ENCODE measurements around the gene COPG1. TPM values are rescaled to one million over a fixed set of nuclear protein-coding genes. Genes with fewer than 3 reads are reported as not detected.
A peak's percentile ranks its signal among the peaks of the same experiment; 100 is the strongest.

The COPG1 gene
- total and polyA plus RNA-seq, 9 of the 15 experiments (the other 6 are each of a cell fraction or from before 2014, with no cell fraction given), result 40.3 to 105 (median 62.4) TPM

DNA sequence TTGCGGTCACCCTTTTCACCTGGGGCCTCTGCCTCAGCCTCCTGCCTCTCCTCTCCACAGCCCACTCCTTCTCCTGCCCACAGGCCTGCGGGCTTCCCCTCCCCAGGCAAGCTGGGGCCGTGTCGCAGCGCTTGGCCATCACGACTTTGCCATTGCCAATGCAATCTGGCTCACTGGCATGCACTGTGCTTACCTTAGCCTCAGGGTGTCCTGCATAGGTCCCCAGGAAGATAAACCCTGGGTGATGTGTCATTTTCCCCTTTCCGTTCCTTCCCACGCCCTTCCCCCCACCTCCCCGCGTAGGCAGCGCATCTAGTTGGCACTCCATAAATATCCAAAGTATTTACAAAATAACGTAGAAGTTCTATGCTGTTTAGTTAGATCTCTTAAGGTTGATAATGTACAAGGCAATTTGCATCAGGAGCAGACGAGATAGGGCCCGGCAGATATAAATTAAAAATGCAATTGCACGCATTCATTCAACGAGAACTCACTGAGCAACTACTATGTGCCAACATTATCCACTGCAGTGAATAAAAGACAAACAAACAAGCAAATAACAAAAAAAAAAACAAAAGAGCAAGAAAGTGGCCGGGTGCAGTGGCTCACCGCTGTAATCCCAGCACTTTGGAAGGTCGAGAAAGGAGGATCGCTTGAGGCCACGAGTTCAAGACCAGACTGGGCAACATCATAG is 973 bp upstream of the COPG1 start:
- 21% methylated on average over 14 of the region's 21 CpGs for WGBS (ENCODE audit: insufficient coverage, low coverage, missing lambda C conversion rate)
- ChIA-PET CTCF (ENCODE audit: low intra/inter-chr PET ratio) (no interaction called here), POLR2A (interaction anchor here (0.5 to 3.6 kb wide), 8 partner anchors 9 to 121 kb away, joined by 3 to 21 read pairs (median 4); a partner anchor contains a TSS)
- Histone ChIP-seq H3K4me3 (peak overlapping the region; percentile 92), H4K20me1 (replicated peaks; ENCODE audit: control insufficient read depth, insufficient read depth, low read length) (no peaks in the 10 kb centered on the region), H3K9me3 (replicated peaks; ENCODE audit: control insufficient read depth, insufficient read depth, low read depth, low read length) (no peaks in the 10 kb centered on the region), H3K27ac (ENCODE audit: extremely low read depth, low read depth, low read length) (peak overlapping the region; percentile 96), H3K27me3 (ENCODE audit: control insufficient read depth in 2 of 2, insufficient read depth in 2 of 2, low read length in 2 of 2) (no peaks in the 10 kb centered on the region), H3K79me2 (ENCODE audit: control insufficient read depth, insufficient read depth, low read length) (peaks cover 27% of the 10 kb centered on the region), H3K4me2 (ENCODE audit: insufficient read depth, low read length) (peak overlapping the region; percentile 100), H3K9me1 (ENCODE audit: control insufficient read depth, insufficient read depth, low read length) (no peaks in the 10 kb centered on the region), H2AFZ (ENCODE audit: low read depth, low read length) (peak overlapping the region; percentile 98; the same call in 1 of the 2 replicates), H3K9ac (ENCODE audit: insufficient read depth in 1 of 2, low read depth in 2 of 2, low read length in 2 of 2) (peak overlapping the region; percentile 97 to 100), H3K4me1 (replicated peaks in 1 of 2; ENCODE audit: control insufficient read depth in 2 of 2, insufficient read depth in 2 of 2, low read length in 2 of 2) (peaks cover 10 to 17% of the 10 kb centered on the region in 2 experiments; a peak in 3 of 5 replicates), H3K36me3 (ENCODE audit: control insufficient read depth, insufficient read depth, low read length) (peaks cover 22% of the 10 kb centered on the region; the same call in 2 of the 3 replicates)
- in situ Hi-C loops (cut with MboI) (loop anchor here (10.0 kb wide), 1 partner anchor 264 kb away; no protein-coding TSS in a partner anchor), intact Hi-C loops (cut with micrococcal nuclease) (loop anchor here (5.0 kb wide), 1 partner anchor 196 kb away; no protein-coding TSS in a partner anchor)
- DNase-seq (ENCODE audit: extremely low read depth in 1 of 4, low spot score in 3 of 4) (no peak), ATAC-seq (no peak), FAIRE-seq (peak; percentile 78)
- TF ChIP-seq CBFA2T3 (IDR thresholded peaks at IDR 0.05) (no peak), CHD4 (IDR thresholded peaks at IDR 0.05; ENCODE audit: insufficient read depth, insufficient replicate concordance, low read depth, low read length, poor library complexity, severe bottlenecking) (peak; percentile 29), RBM25 (IDR thresholded peaks at IDR 0.05; ENCODE audit: low read depth, low read length, severe bottlenecking) (peak; percentile 13), EGR1 (conservative IDR thresholded peaks at IDR 0.05) (peak; percentile 14; the same call in 1 of the 2 replicates), ADNP (tag; IDR thresholded peaks at IDR 0.05) (0 out of 2 replicates have a peak, but pooled peaks have one; percentile 69), CREM (IDR thresholded peaks at IDR 0.05; ENCODE audit: low read depth) (peak; percentile 27; the same call in 1 of the 2 replicates), MCM2 (IDR thresholded peaks at IDR 0.05; ENCODE audit: low read depth) (no peak), CLOCK (CRISPR knock-in tag; IDR thresholded peaks at IDR 0.05; ENCODE audit: borderline replicate concordance) (no peak), TEAD4 (IDR thresholded peaks at IDR 0.05; ENCODE audit: low read length) (no peak), TEAD4 (CRISPR knock-in tag; IDR thresholded peaks at IDR 0.05; ENCODE audit: borderline replicate concordance) (no peak), BCOR (IDR thresholded peaks at IDR 0.05) (peak; percentile 61), ARNT (IDR thresholded peaks at IDR 0.05) (0 out of 4 replicates have a peak, but pooled peaks of 1 of the 2 experiments have one; percentile 9)
- TF ChIP-seq, protein P1, sequence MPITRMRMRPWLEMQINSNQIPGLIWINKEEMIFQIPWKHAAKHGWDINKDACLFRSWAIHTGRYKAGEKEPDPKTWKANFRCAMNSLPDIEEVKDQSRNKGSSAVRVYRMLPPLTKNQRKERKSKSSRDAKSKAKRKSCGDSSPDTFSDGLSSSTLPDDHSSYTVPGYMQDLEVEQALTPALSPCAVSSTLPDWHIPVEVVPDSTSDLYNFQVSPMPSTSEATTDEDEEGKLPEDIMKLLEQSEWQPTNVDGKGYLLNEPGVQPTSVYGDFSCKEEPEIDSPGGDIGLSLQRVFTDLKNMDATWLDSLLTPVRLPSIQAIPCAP (CRISPR knock-in tag; IDR thresholded peaks at IDR 0.05; ENCODE audit: borderline replicate concordance), result no peak
- TF ChIP-seq, protein P2, sequence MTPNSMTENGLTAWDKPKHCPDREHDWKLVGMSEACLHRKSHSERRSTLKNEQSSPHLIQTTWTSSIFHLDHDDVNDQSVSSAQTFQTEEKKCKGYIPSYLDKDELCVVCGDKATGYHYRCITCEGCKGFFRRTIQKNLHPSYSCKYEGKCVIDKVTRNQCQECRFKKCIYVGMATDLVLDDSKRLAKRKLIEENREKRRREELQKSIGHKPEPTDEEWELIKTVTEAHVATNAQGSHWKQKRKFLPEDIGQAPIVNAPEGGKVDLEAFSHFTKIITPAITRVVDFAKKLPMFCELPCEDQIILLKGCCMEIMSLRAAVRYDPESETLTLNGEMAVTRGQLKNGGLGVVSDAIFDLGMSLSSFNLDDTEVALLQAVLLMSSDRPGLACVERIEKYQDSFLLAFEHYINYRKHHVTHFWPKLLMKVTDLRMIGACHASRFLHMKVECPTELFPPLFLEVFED (CRISPR knock-in tag; conservative IDR thresholded peaks at IDR 0.05), result no peak
- no TSS peak for BruUV-seq (replicated peaks)

All from K562 (cell line).